Lower leg skin (tissue), 4 donors: Measurements from ENCODE around the gene IHH. TPM values are rescaled to one million over a fixed set of nuclear protein-coding genes. Genes with fewer than 3 reads are reported as not detected.

Source experiments
- DNase-seq, 2 donors: peaks; one replicate each; pipeline ENCODE4 v3.0.0-alpha.2; 2019; ENCODE audit warnings: low spot score in 2 of 2
- H3K4me3 ChIP-seq: fragments of 200-600 bp; sonication (generic); 2 replicates; pipeline ENCODE4 v1.5.1; 2017; ENCODE audit warnings: mild to moderate bottlenecking, low read depth; ENCODE audit not compliant: poor library complexity, severe bottlenecking
- POLR2A ChIP-seq, 2 donors: fragments of 450-650 bp; IDR thresholded peaks; one replicate each; pipeline ENCODE4 v1.6.1; 2016 to 2017; ENCODE audit warnings: antibody characterized with exemption in 2 of 2, mild to moderate bottlenecking in 1 of 2, moderate library complexity in 1 of 2
- WGBS, 2 donors: methylation state at CpG; one replicate each; pipeline ENCODE4 v1.1.5; 2018; 5-methylcytosine and 5-hydroxymethylcytosine counted together
- intact Hi-C: fragments of 100-400 bp; cut with DNase I; formaldehyde crosslinking; loops from one replicate; pipeline ENCODE4 v1.15.0; 2023; ENCODE audit warnings: low total_unique reads
- total RNA-seq, 4 donors: library from RNA; depleted of rRNA; stranded (reverse); fragments of >200 nt; gene quantifications; one replicate each; pipeline ENCODE4 v1.1.0, GENCODE V29; 2016
- TF ChIP-seq, protein P1 (sequence below), 3 donors: fragments of 450-650 bp; IDR thresholded peaks; one replicate each; pipeline ENCODE4 v1.5.1; 2016; ENCODE audit warnings: antibody characterized with exemption in 3 of 3, mild to moderate bottlenecking in 3 of 3, moderate library complexity in 2 of 3

The IHH gene
- total RNA-seq, 4 donors from 2014 or later = 0.30 TPM; not detected in 3

DNA sequence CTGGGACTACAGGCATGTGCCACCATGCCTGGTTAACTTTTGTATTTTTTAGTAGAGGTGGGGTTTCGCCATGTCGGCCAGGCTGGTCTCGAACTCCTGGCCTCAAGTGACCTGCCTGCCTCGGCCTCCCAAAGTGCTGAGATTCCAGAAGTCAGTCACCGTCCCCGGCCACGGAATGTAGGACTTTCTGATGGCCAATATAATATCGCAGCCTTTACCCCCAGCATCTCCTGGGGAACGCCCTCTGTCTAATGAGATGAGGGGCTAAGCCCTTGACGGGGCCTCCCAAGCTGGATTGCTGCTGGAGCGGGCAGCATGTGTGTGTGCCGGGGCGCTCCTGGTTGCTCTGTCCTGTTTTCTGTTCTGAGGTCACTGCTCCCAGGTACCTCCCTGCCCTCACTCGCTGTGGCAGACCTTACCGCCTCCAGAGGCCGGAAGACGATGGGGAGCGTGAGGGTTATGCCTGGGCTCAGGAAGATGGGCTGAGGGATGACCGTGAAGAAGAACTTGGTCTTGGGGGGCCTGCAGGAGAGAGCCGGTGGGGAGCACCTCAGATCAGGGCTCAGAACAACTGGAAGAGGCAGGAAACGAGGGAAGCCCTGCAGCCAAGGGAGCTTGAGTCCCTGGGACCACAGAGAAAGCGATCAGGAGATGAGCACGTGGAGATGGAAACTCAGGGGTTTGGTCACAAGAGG, 28.5 kb downstream of the IHH start:
- intact Hi-C loops = no loop called here
- 81 to 82% methylated on average over 23 of the region's 23 CpGs for WGBS, 2 donors

DNA sequence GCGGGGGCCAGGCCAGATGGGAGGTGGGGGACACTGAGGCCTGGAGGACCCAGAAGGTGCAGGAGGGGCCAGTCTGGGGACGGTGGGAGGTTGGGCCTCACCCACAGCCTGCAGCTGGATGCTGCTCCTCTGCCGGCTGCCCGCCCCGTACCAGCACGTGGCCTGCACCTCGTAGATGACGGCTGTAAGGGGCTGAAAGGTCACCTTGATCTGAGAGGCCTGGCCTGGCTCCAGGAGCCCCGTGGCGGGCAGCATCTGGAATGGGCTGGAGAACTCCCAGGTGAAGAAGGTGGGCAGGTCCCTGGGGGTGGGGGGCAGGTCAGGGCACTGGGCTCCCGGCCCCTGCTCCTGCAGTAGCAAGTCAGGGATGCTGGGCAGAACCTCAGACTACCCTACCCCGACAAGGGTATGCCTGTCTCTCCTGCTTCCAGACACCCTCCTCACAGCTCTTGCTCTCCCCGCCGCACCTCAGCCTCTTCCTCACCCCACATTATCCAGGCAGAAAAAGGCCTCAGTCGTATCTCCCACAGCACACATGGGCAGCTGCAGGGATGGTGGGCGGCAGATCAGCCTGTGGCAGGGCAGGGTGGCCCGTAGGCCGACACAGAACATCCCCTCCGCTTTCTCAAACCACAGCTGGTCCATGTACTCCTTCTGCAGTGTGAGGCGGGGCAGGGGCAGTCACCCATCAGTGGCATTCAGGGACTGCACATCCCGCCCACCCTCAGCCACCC, 29.5 kb downstream of the IHH start:
- TF ChIP-seq, protein P1, sequence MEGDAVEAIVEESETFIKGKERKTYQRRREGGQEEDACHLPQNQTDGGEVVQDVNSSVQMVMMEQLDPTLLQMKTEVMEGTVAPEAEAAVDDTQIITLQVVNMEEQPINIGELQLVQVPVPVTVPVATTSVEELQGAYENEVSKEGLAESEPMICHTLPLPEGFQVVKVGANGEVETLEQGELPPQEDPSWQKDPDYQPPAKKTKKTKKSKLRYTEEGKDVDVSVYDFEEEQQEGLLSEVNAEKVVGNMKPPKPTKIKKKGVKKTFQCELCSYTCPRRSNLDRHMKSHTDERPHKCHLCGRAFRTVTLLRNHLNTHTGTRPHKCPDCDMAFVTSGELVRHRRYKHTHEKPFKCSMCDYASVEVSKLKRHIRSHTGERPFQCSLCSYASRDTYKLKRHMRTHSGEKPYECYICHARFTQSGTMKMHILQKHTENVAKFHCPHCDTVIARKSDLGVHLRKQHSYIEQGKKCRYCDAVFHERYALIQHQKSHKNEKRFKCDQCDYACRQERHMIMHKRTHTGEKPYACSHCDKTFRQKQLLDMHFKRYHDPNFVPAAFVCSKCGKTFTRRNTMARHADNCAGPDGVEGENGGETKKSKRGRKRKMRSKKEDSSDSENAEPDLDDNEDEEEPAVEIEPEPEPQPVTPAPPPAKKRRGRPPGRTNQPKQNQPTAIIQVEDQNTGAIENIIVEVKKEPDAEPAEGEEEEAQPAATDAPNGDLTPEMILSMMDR (IDR thresholded peaks at IDR 0.05) = no peak
- no peak for TF ChIP-seq POLR2A (IDR thresholded peaks at IDR 0.05)
- 66 to 76% methylated on average over 17 to 21 of the region's 21 CpGs for WGBS, 2 donors
- no peak for DNase-seq
- intact Hi-C loops = no loop called here
- H3K4me3 ChIP-seq = no peak overlapping the region

More for the DNA sequence above, 28.5 kb downstream of the IHH start:
- TF ChIP-seq, protein P1 (IDR thresholded peaks at IDR 0.05) = no peak
- TF ChIP-seq POLR2A (IDR thresholded peaks at IDR 0.05) = no peak
- DNase-seq = no peak
- no peak overlapping the region for H3K4me3 ChIP-seq

DNA sequence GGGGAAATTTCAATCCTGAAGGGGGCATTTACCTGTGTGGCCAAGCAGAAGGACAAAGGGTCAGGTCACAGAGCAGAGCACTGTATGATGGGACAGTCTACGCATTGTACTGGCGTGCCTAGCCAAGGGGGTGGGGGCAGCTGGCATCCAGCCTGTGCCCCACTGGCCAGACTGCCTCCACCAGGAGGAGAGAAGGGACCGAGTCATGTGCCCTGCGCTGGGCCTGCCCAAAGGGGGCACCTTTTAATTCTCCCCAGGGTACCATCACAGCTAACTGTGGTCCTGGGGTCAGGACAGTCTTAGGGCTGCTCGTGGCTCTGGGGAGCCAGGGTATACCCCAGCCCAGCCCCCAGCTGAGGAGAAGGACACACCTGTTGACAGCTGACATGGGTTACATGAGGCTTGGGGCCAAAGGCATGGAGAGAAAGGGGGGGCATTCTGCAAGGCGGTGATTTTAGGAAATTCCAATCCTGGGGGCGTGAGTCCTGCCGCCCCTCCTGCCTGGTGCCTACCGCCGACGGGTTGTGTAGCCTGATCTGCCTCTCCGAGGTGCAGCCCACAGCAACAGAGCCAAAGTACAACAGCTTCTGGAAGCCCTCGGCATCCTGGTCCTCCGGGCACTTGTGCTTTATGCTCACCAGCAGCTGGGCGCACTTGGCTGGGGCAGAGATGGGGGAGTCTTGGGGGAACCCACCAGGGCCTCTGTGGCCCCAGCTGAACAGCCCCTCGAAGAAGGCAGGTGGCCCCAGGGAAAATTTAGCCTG, 30.4 kb downstream of the IHH start:
- WGBS, 2 donors = 59 to 62% methylated on average over 16 of the region's 16 CpGs
- TF ChIP-seq, protein P1 (IDR thresholded peaks at IDR 0.05) = no peak
- TF ChIP-seq POLR2A (IDR thresholded peaks at IDR 0.05) = no peak
- intact Hi-C loops = no loop called here
- H3K4me3 ChIP-seq = no peak overlapping the region
- no peak for DNase-seq

DNA sequence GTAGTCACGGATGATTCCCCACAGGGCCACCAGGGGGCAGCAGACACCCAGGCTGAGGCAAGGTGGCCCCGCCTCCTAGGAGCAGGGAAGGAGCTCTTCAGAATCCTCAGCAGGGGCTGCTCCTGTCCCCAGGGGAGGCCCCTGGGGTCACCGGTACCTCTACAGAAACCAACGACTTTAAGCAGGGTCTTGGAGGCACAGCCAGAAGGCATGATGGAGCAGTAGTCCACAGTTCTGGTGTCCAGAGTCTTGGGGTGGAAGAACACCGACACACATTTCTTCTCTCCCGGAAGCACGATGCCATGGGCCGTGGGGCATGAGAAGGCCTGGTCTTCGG, 30.9 kb downstream of the IHH start:
- TF ChIP-seq POLR2A (IDR thresholded peaks at IDR 0.05) = no peak
- TF ChIP-seq, protein P1 (IDR thresholded peaks at IDR 0.05) = peak in 1 of 3 donors; percentile 73
- no peak overlapping the region for H3K4me3 ChIP-seq
- peak; percentile 65 to 96 for DNase-seq
- intact Hi-C loops = loop anchor here (5.0 kb wide), 1 partner anchor 128 kb away; no protein-coding TSS in a partner anchor
- WGBS, 2 donors = 37 to 46% methylated on average over 4 to 9 of the region's 9 CpGs

DNA sequence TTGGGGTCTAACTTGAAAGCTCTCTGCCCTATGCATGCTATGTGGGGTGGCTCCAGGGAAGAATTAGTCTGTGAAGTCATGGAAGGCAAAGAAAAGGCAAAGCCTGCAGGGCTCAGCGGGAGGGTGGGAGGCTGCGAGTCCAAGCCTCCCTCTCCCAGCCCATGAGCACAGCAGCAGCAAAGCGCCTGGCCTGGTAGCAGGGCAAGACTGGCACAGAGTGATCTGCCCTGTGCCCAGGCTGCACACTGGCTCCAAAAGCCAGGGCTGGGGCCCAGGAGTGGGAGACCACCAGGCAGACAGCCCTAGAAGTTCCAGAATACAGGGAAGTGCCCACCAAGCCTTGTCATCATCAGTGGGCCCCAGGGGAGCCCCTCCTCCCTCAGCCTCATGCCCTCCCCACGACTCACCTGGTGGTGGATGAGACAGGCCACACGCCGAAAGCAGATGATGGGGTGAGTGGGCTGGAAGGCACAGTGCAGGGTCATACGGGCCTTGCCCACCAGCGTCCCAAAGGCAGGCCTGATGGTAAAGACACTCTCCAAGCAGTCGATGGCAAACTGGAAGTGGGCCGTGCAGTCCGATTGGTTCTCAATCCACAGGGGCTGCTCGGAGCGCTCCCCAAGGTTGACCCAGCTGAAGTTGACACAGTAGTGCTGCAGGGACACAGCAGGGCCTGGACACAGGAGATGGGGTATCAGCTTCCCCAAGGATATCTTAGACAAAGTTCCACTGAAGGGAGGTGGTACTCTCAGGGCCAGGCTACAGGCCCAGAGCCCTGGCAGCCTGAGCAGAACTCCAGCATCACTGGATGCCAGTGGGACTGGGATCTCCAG, 31.5 kb downstream of the IHH start:
- TF ChIP-seq, protein P1 (IDR thresholded peaks at IDR 0.05) = no peak
- TF ChIP-seq POLR2A (IDR thresholded peaks at IDR 0.05) = no peak
- intact Hi-C loops = loop anchor here (5.0 kb wide), 1 partner anchor 128 kb away; no protein-coding TSS in a partner anchor
- DNase-seq = no peak
- WGBS, 2 donors = 77 to 78% methylated on average over 12 to 13 of the region's 13 CpGs
- no peak overlapping the region for H3K4me3 ChIP-seq
